ENCODE results near the gene GRIN1.
A peak's percentile ranks its signal among the peaks of the same experiment; 100 is the strongest.

GRIN1 gene

GRCh38 chr9:137148661-137149060 is 9.7 kb downstream of the GRIN1 start:
- no peak for DNase-seq

GRCh38 chr9:137149363-137149762 is 10.4 kb downstream of the GRIN1 start:
- no peak for DNase-seq

GRCh38 chr9:137149942-137150616 is 11.1 kb downstream of the GRIN1 start:
- no peak for DNase-seq

- peak; percentile 23 for DNase-seq
These were observed 11.9 kb downstream of the GRIN1 start for GRCh38 chr9:137150617-137151457.

- DNase-seq = no peak
These were observed 14.0 kb downstream of the GRIN1 start for GRCh38 chr9:137152844-137153405.

- peak; percentile 54 for DNase-seq
These were observed 17.8 kb downstream of the GRIN1 start for GRCh38 chr9:137156567-137157375.

GRCh38 chr9:137157618-137158415 is 18.9 kb downstream of the GRIN1 start:
- no peak for DNase-seq

GRCh38 chr9:137158625-137159024 is 19.7 kb downstream of the GRIN1 start:
- DNase-seq = no peak

GRCh38 chr9:137159105-137160053 is 20.4 kb downstream of the GRIN1 start:
- DNase-seq = no peak

GRCh38 chr9:137160054-137160425 is 21.1 kb downstream of the GRIN1 start:
- DNase-seq = no peak

GRCh38 chr9:137160716-137161557 is 22.0 kb downstream of the GRIN1 start:
- DNase-seq = no peak

GRCh38 chr9:137161558-137162486 is 22.9 kb downstream of the GRIN1 start:
- no peak for DNase-seq

- DNase-seq = no peak
These were observed 23.8 kb downstream of the GRIN1 start for GRCh38 chr9:137162505-137163364.

GRCh38 chr9:137163365-137163715 is 24.4 kb downstream of the GRIN1 start:
- DNase-seq = no peak

GRCh38 chr9:137163805-137164204 is 24.9 kb downstream of the GRIN1 start:
- DNase-seq = no peak

- no peak for DNase-seq
These were observed 25.7 kb downstream of the GRIN1 start for GRCh38 chr9:137164370-137165249.
